HG03378 (cell line): Measurements from ENCODE around the gene S100Z.
"Not testable (repeated sequence)": the region's sequence is repeated elsewhere in the genome, so short reads cannot be mapped to it uniquely, and the experiment has no call there.

Source experiments
- ATAC-seq: cut with Tn5 transposase; IDR thresholded peaks from one replicate; pipeline ENCODE4 v1.9.1; 2021; ENCODE audit warnings: mild to moderate bottlenecking, moderate library complexity; ENCODE audit not compliant: unreplicated experiment

Gene S100Z

GRCh38 chr5:76945238-76945637, 95.4 kb downstream of the S100Z start:
- ATAC-seq = not testable (repeated sequence)

- no peak for ATAC-seq
These were observed 96.3 kb downstream of the S100Z start for GRCh38 chr5:76946090-76946489.

- no peak for ATAC-seq
These were observed 97.3 kb downstream of the S100Z start for GRCh38 chr5:76947082-76947503.

GRCh38 chr5:76952795-76953536, 103.2 kb downstream of the S100Z start, which contains the start of gene CRHBP:
CRHBP (plus strand) TSS chr5:76953045; CDS start chr5:76953135, 90 bp downstream.
- ATAC-seq = no peak

- no peak for ATAC-seq
These were observed 104.0 kb downstream of the S100Z start for GRCh38 chr5:76953551-76954382.

- no peak for ATAC-seq
These were observed 104.6 kb downstream of the S100Z start for GRCh38 chr5:76954383-76954763.

- no peak for ATAC-seq
These were observed 106.2 kb downstream of the S100Z start for GRCh38 chr5:76956033-76956432.

- no peak for ATAC-seq
These were observed 109.4 kb downstream of the S100Z start for GRCh38 chr5:76958991-76959767.

- ATAC-seq = peak; percentile 83
These were observed 110.3 kb downstream of the S100Z start for GRCh38 chr5:76960004-76960625.

GRCh38 chr5:76964060-76964459, 114.2 kb downstream of the S100Z start:
- no peak for ATAC-seq
